Spleen (tissue), 7 donors: ENCODE results near the gene MYO3A.

Source experiments
- CTCF ChIP-seq, 11 experiments: fragments of 200-600 bp in 7 of 11; fragments of 450-650 bp in 4 of 11; sonication (generic) in 4 of 11; IDR thresholded peaks in 8 of 11; conservative IDR thresholded peaks in 3 of 11; 1 replicate in 7 of 11; 2 replicates in 4 of 11; pipeline versions ENCODE4 v1.4.0 to v1.8.0; 2016 to 2021; ENCODE audit warnings: antibody characterized with exemption in 11 of 11, inconsistent platforms in 4 of 11, mild to moderate bottlenecking in 1 of 11
- POLR2A ChIP-seq, 3 donors: fragments of 450-650 bp; IDR thresholded peaks; one replicate each; pipeline ENCODE4 v1.5.1; 2017; ENCODE audit warnings: antibody characterized with exemption in 3 of 3, mild to moderate bottlenecking in 1 of 3
- donor health status: DM: no; HTN: no; CAD: no; lungs with moderate emphysema.
- donor health status: DM: no; HTN: no; CAD: no.
- donor health status: DM: no; HTN: no; CAD: no.

GRCh38 chr10:25966844-25967243 is 32.8 kb downstream of the MYO3A start:
- no peak for TF ChIP-seq CTCF (IDR thresholded peaks at IDR 0.05 in 8 of 11, conservative IDR thresholded peaks at IDR 0.05 in 3 of 11)
- no peak for TF ChIP-seq POLR2A (IDR thresholded peaks at IDR 0.05)
